CD4-positive, alpha-beta T cell (primary cell): Measurements from ENCODE around the gene SMAP1. TPM values are rescaled to one million over a fixed set of nuclear protein-coding genes. Genes with fewer than 3 reads are reported as not detected.

ENCODE experiments used
- ATAC-seq: fragments of 200-7000 bp; cut with Tn5 transposase; one replicate; pipeline ENCODE4 v1.10.0; 2022; ENCODE audit warnings: mild to moderate bottlenecking; ENCODE audit not compliant: poor library complexity
- CTCF ChIA-PET: fragments of 350-600 bp; sonication (Branson Sonifier 250); formaldehyde crosslinking; loops from one replicate; lab custom pipeline; 2021; ENCODE audit warnings: antibody characterized with exemption, inconsistent platforms; lab: Charles Lee
- POLR2A ChIA-PET: fragments of 350-600 bp; sonication (Branson Sonifier 250); formaldehyde crosslinking; loops from one replicate; lab custom pipeline; 2021; ENCODE audit warnings: antibody characterized with exemption, inconsistent platforms; lab: Charles Lee
- DNase-seq, 14 experiments: peaks; one replicate each; pipeline ENCODE4 v3.0.0-alpha.2; 2013 to 2020; ENCODE audit warnings: mixed read lengths in 2 of 14
- H3K27ac ChIP-seq, 2 donors: one replicate each; pipeline versions ENCODE4 v1.5.1 to v1.7.0; 2013; ENCODE audit warnings: low read length in 2 of 2, low read depth in 1 of 2, mild to moderate bottlenecking in 1 of 2
- H3K27me3 ChIP-seq, 2 experiments: 1 replicate in 1 of 2; 2 replicates in 1 of 2; pipeline versions ENCODE4 v1.6.1 to v1.7.0; 2013; ENCODE audit warnings: low read length in 2 of 2, control low read depth in 1 of 2, mild to moderate bottlenecking in 1 of 2, moderate library complexity in 1 of 2; ENCODE audit not compliant: insufficient read depth in 2 of 2, control insufficient read depth in 1 of 2
- H3K36me3 ChIP-seq: one replicate; pipeline ENCODE4 v1.6.1; 2013; ENCODE audit warnings: low read length, control low read depth; ENCODE audit not compliant: insufficient read depth
- H3K4me1 ChIP-seq: one replicate; pipeline ENCODE4 v1.6.1; 2013; ENCODE audit warnings: low read length, control low read depth; ENCODE audit not compliant: insufficient read depth
- H3K4me3 ChIP-seq: one replicate; pipeline ENCODE4 v1.5.1; 2013; ENCODE audit warnings: mild to moderate bottlenecking, low read length, moderate library complexity
- H3K9me3 ChIP-seq, 2 experiments: 1 replicate in 1 of 2; 2 replicates in 1 of 2; pipeline versions ENCODE4 v1.6.1 to v1.7.0; 2013; ENCODE audit warnings: low read length in 2 of 2, mild to moderate bottlenecking in 2 of 2, control low read depth in 1 of 2, moderate library complexity in 1 of 2; ENCODE audit not compliant: control insufficient read depth in 1 of 2, insufficient read depth in 1 of 2
- H3K27ac Mint-ChIP-seq: one replicate; pipeline ENCODE4 v1.8.0; 2020; ENCODE audit warnings: mixed read lengths
- H3K27me3 Mint-ChIP-seq: one replicate; pipeline ENCODE4 v1.8.0; 2021; ENCODE audit warnings: mixed read lengths
- H3K36me3 Mint-ChIP-seq: one replicate; pipeline ENCODE4 v1.8.0; 2021; ENCODE audit warnings: low read depth, mixed read lengths
- H3K4me1 Mint-ChIP-seq: one replicate; pipeline ENCODE4 v1.8.0; 2021; ENCODE audit warnings: low read depth, mixed read lengths
- H3K4me3 Mint-ChIP-seq: one replicate; pipeline ENCODE4 v1.8.0; 2020; ENCODE audit warnings: mild to moderate bottlenecking, mixed read lengths
- H3K9me3 Mint-ChIP-seq: one replicate; pipeline ENCODE4 v1.8.0; 2020; ENCODE audit warnings: mixed read lengths
- intact Hi-C, 2 experiments: fragments of 100-400 bp; cut with DNase I in 1 of 2; cut with micrococcal nuclease in 1 of 2; formaldehyde crosslinking; loops; one replicate each; pipeline versions ENCODE4 v1.15.1 to v1.9.0; 2023 to 2025; cut with DNase I, micrococcal nuclease
- total RNA-seq, 174 experiments: library from RNA in 2 of 174; stranded (reverse) in 2 of 174; gene quantifications; one replicate each; pipeline ENCODE4 v1.2.3 and lab custom pipeline; 2021 to 2026
- TF ChIP-seq, protein P1 (sequence below): fragments of 200-600 bp; IDR thresholded peaks from one replicate; pipeline ENCODE4 v1.8.0; 2022; ENCODE audit warnings: antibody characterized with exemption, mild to moderate bottlenecking

The SMAP1 gene
- total RNA-seq, 2 experiments from 2014 or later, result 20.0 to 22.5 TPM

DNA sequence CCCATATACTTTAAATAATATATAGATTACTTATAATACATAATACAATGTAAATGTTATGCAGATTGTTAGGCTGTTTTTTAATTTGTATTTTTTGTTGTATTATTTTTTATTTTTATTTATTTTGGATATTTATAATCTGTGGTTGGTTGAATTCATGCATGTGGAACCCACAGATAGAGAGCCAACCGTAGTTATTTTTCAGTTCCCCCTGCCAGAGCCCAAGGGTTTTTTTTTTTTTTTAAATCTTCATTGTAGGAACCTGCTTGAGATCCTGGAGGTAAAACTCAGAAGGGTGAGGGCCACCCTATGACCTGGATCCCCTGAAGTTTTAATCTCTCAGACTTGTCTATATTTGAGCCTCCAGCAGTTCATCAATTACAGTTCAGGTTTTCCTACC lies 156.0 kb downstream of the SMAP1 start:
- peaks cover 0 to 12% of the 10 kb centered on the region in 2 experiments for H3K9me3 ChIP-seq
- Mint-ChIP-seq H3K36me3 (peaks cover 43% of the 10 kb centered on the region), H3K4me1 (no peaks in the 10 kb centered on the region), H3K27ac (no peak overlapping the region), H3K4me3 (no peak overlapping the region), H3K9me3 (peaks cover 3% of the 10 kb centered on the region), H3K27me3 (no peaks in the 10 kb centered on the region)
- POLR2A ChIA-PET, result interaction anchor here (0.5 kb wide), 2 partner anchors 31 to 382 kb away, joined by 3 to 4 read pairs; no protein-coding TSS in a partner anchor
- no peak overlapping the region for H3K4me3 ChIP-seq
- H3K27ac ChIP-seq, result no peak overlapping the region
- ATAC-seq (no peak), DNase-seq (no peak)
- CTCF ChIA-PET, result no interaction called here
- H3K4me1 ChIP-seq, result no peaks in the 10 kb centered on the region
- intact Hi-C loops, result no loop called here
- H3K36me3 ChIP-seq, result peaks cover 9% of the 10 kb centered on the region
- no peaks in the 10 kb centered on the region for H3K27me3 ChIP-seq
- TF ChIP-seq, protein P1, sequence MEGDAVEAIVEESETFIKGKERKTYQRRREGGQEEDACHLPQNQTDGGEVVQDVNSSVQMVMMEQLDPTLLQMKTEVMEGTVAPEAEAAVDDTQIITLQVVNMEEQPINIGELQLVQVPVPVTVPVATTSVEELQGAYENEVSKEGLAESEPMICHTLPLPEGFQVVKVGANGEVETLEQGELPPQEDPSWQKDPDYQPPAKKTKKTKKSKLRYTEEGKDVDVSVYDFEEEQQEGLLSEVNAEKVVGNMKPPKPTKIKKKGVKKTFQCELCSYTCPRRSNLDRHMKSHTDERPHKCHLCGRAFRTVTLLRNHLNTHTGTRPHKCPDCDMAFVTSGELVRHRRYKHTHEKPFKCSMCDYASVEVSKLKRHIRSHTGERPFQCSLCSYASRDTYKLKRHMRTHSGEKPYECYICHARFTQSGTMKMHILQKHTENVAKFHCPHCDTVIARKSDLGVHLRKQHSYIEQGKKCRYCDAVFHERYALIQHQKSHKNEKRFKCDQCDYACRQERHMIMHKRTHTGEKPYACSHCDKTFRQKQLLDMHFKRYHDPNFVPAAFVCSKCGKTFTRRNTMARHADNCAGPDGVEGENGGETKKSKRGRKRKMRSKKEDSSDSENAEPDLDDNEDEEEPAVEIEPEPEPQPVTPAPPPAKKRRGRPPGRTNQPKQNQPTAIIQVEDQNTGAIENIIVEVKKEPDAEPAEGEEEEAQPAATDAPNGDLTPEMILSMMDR, result no peak

DNA sequence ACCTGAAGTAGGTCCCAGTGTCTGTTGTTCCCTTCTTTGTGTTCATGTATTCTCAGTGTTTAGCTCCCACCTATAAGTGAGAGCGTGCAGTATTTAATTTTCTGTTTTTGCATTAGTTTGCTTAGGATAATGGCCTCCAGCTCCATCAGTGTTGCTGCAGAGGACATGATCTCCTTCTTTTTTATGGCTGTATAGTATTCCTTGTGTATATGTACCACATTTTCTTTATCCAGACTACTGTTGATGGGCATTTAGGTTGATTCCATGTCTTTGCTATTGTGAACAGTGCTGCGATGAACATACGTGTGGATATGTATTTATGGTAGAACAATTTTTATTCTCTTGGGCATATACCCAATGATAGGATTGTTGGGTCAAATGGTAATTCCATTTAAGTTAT lies 163.7 kb downstream of the SMAP1 start:
- ATAC-seq, result no peak
- no peaks in the 10 kb centered on the region for H3K27me3 Mint-ChIP-seq
- ChIA-PET CTCF (no interaction called here), POLR2A (no interaction called here)
- no peak overlapping the region for H3K4me3 Mint-ChIP-seq
- H3K4me1 ChIP-seq, result no peaks in the 10 kb centered on the region
- intact Hi-C loops, result no loop called here
- no peak for DNase-seq
- no peak overlapping the region for H3K27ac Mint-ChIP-seq
- no peak overlapping the region for H3K27ac ChIP-seq
- H3K4me3 ChIP-seq, result no peak overlapping the region
- no peaks in the 10 kb centered on the region for H3K9me3 ChIP-seq
- H3K4me1 Mint-ChIP-seq, result peaks cover 4% of the 10 kb centered on the region
- no peaks in the 10 kb centered on the region for H3K36me3 ChIP-seq
- peaks cover 25% of the 10 kb centered on the region for H3K36me3 Mint-ChIP-seq
- TF ChIP-seq, protein P1, result no peak
- no peaks in the 10 kb centered on the region for H3K9me3 Mint-ChIP-seq
- H3K27me3 ChIP-seq, result no peaks in the 10 kb centered on the region

DNA sequence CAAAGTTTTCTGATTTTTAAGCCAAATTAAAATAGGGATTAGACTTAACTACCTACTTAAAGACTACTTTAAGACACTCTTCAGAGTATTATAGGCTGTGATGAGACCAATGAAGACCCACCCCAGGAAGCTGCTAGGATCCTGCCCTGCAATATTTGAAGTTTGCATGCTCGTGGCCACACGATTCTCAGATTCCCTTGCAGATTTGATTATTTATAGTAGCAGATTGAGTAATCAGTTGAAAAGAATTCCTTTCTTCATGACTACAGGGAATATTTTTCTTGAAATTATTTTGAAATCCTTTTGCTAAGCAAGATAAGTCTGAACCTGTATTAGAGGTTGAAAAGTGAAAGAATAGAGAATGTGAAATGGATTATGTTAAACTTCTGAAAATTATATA lies 166.8 kb downstream of the SMAP1 start:
- Mint-ChIP-seq H3K36me3 (peaks cover 48% of the 10 kb centered on the region), H3K4me3 (no peak overlapping the region), H3K27ac (no peak overlapping the region), H3K9me3 (no peaks in the 10 kb centered on the region), H3K4me1 (peaks cover 4% of the 10 kb centered on the region), H3K27me3 (no peaks in the 10 kb centered on the region)
- TF ChIP-seq, protein P1, result no peak
- ATAC-seq (no peak), DNase-seq (no peak)
- H3K4me3 ChIP-seq, result no peak overlapping the region
- H3K27me3 ChIP-seq, result no peaks in the 10 kb centered on the region
- intact Hi-C loops, result no loop called here
- no peaks in the 10 kb centered on the region for H3K9me3 ChIP-seq
- CTCF ChIA-PET, result no interaction called here
- H3K27ac ChIP-seq, result no peak overlapping the region
- POLR2A ChIA-PET, result no interaction called here
- peaks cover 3% of the 10 kb centered on the region for H3K36me3 ChIP-seq
- no peaks in the 10 kb centered on the region for H3K4me1 ChIP-seq
